Fibroblast of skin of scalp (primary cell): Measurements from ENCODE around the gene ZDHHC14.
"Not testable (repeated sequence)": the region's sequence is repeated elsewhere in the genome, so short reads cannot be mapped to it uniquely, and the experiment has no call there.

Source experiments
- DNase-seq: peaks from one replicate; pipeline ENCODE4 v3.0.0-alpha.2; 2013

The ZDHHC14 gene

GRCh38 chr6:157555455-157556143, 174.6 kb downstream of the ZDHHC14 start:
- no peak for DNase-seq

- no peak for DNase-seq
These were observed 175.2 kb downstream of the ZDHHC14 start for GRCh38 chr6:157556144-157556645.

- no peak for DNase-seq
These were observed 175.9 kb downstream of the ZDHHC14 start for GRCh38 chr6:157556671-157557430.

- no peak for DNase-seq
These were observed 176.6 kb downstream of the ZDHHC14 start for GRCh38 chr6:157557559-157557958.

GRCh38 chr6:157558049-157558448, 177.1 kb downstream of the ZDHHC14 start:
- DNase-seq: peak; percentile 2

- DNase-seq: no peak
These were observed 177.7 kb downstream of the ZDHHC14 start for GRCh38 chr6:157558487-157559200.

GRCh38 chr6:157559201-157559756, 178.3 kb downstream of the ZDHHC14 start:
- DNase-seq: no peak

GRCh38 chr6:157560063-157560462, 179.1 kb downstream of the ZDHHC14 start:
- not testable (repeated sequence) for DNase-seq

GRCh38 chr6:157560691-157561413, 179.9 kb downstream of the ZDHHC14 start:
- DNase-seq: no peak

GRCh38 chr6:157561414-157561790, 180.4 kb downstream of the ZDHHC14 start:
- no peak for DNase-seq

GRCh38 chr6:157561929-157562810, 181.2 kb downstream of the ZDHHC14 start:
- DNase-seq: no peak

- DNase-seq: no peak
These were observed 182.0 kb downstream of the ZDHHC14 start for GRCh38 chr6:157562997-157563396.

- peak; percentile 26 for DNase-seq
These were observed 182.8 kb downstream of the ZDHHC14 start for GRCh38 chr6:157563611-157564284.

- no peak for DNase-seq
These were observed 187.7 kb downstream of the ZDHHC14 start for GRCh38 chr6:157568702-157569101.

GRCh38 chr6:157569543-157569942, 188.6 kb downstream of the ZDHHC14 start:
- DNase-seq: no peak

- DNase-seq: no peak
These were observed 189.1 kb downstream of the ZDHHC14 start for GRCh38 chr6:157570104-157570503.

- no peak for DNase-seq
These were observed 189.8 kb downstream of the ZDHHC14 start for GRCh38 chr6:157570752-157571151.

GRCh38 chr6:157571269-157571668, 190.3 kb downstream of the ZDHHC14 start:
- no peak for DNase-seq

GRCh38 chr6:157571950-157572349, 191.0 kb downstream of the ZDHHC14 start:
- DNase-seq: no peak

GRCh38 chr6:157574851-157575424, 193.9 kb downstream of the ZDHHC14 start:
- no peak for DNase-seq
